Large intestine (tissue), 3 donors: Measurements from ENCODE around the gene PRKCE. TPM values are rescaled to one million over a fixed set of nuclear protein-coding genes. Genes with fewer than 3 reads are reported as not detected.

Source experiments
- DNase-seq, 2 donors: peaks; one replicate each; pipeline versions ENCODE4 v3.0.0 to v3.0.0-alpha.2; 2013
- H3K27ac ChIP-seq: one replicate; pipeline ENCODE4 v1.5.1; 2013; ENCODE audit warnings: low read length
- H3K27me3 ChIP-seq: 2 replicates; pipeline ENCODE4 v1.6.1; 2013; ENCODE audit warnings: low read length; ENCODE audit not compliant: control insufficient read depth, insufficient read depth
- H3K36me3 ChIP-seq: 2 replicates; pipeline ENCODE4 v1.6.1; 2013; ENCODE audit warnings: low read length; ENCODE audit not compliant: control insufficient read depth, insufficient read depth
- H3K4me1 ChIP-seq: one replicate; pipeline ENCODE4 v1.6.1; 2013; ENCODE audit warnings: low read length; ENCODE audit not compliant: control insufficient read depth, insufficient read depth
- H3K4me3 ChIP-seq: one replicate; pipeline ENCODE4 v1.5.1; 2013; ENCODE audit warnings: low read length
- H3K9me3 ChIP-seq: one replicate; pipeline ENCODE4 v1.6.1; 2013; ENCODE audit warnings: mild to moderate bottlenecking, low read depth, low read length, moderate library complexity; ENCODE audit not compliant: control insufficient read depth
- WGBS: methylation state at CpG from one replicate; pipeline ENCODE4 v1.1.5; 2013; ENCODE audit warnings: low lambda C conversion rate; ENCODE audit not compliant: insufficient coverage; 5-methylcytosine and 5-hydroxymethylcytosine counted together
- polyA plus RNA-seq: library from polyadenylated mRNA; unstranded; fragments of 120-200 nt; gene quantifications from one replicate; pipeline ENCODE4 v1.2.1, GENCODE V29; 2013

Gene PRKCE
- polyA plus RNA-seq, 1 donor: 13.0 TPM

DNA sequence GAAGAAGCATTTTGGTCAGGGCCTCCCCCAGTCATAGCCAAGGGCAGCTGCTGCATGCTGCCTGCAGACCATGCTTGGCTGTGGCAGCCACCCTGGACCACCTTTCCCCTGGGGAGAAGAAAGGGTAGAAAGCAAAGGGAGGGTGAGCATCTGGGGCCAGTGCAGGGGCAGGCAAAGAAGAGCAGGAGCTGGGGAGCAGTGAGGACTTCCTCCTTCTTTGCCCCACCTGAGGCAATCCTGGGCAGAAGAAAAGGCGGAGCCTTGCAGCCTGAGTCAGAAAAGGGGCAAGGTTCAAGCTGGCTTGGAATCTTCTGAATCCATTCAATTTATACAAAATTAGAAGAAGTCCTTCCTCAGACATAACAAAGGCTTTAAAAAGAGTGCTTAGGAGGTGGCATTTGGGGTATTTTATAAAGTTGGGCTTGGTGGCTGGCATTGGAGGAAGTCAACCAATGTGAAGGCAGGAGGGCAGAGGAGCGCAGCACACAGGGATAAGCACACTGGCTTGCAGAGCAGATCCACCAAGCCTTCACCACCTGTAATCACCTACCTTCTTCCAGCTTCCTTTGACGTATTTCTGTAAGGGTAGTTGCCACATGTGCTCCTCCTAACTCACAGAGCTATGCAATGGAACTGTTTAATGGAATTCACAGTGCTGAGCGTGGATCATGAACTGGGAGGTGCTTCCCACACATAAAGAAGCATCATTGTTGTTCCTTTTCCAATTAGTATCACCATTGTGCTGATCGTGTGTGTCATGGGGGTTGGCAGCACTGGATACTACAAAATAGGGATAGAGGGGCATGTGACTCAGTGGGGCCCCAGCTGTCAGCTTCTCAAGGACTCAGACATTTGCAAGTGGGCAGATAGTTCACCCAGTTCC is 491.3 kb downstream of the PRKCE start:
- Histone ChIP-seq H3K4me3 (no peak overlapping the region), H3K27me3 (no peaks in the 10 kb centered on the region), H3K9me3 (no peaks in the 10 kb centered on the region), H3K27ac (peak overlapping the region; percentile 55), H3K4me1 (peaks cover 18% of the 10 kb centered on the region), H3K36me3 (peaks cover 10% of the 10 kb centered on the region)
- WGBS: no CpG with 5 or more reads among the region's 5 CpGs
- DNase-seq: peak; percentile 76 to 84

DNA sequence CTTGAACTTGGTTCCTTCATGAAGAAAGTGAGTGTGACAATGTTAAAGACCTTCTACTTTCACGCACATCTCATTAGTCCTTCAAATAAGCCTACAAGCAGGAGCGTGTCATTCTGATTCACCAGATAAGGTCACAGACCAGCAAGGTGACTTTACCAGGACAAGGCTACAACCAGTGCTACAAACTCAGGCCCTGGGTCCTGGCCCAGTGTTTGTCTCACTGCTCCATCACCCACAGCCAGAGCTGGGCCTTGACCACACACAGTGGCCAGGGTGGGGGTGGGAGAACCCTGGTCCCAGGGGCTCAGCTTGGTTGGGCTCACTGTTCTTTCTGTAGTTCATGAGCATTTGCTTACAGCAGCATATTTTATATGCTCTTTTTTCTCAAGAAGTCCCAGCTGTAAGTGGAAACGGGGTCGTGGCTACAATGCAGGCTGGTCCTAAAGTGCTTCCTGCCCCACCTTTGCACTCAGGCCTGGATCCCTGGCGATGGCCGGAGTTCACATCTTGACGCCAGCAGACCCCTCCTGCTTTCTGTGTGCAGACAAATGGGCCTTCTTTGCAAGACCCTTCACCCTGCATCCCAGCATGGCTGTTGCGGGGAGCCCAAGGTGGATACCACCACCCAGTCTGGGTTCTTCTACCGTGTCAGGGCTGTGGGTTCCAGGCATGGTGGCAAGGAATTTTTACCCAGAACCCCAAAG is 492.1 kb downstream of the PRKCE start:
- H3K27ac ChIP-seq: no peak overlapping the region
- no peak overlapping the region for H3K4me3 ChIP-seq
- DNase-seq: no peak
- 100% methylated on average over 1 of the region's 9 CpGs for WGBS
- H3K4me1 ChIP-seq: peaks cover 18% of the 10 kb centered on the region
- H3K9me3 ChIP-seq: no peaks in the 10 kb centered on the region
- peaks cover 12% of the 10 kb centered on the region for H3K36me3 ChIP-seq
- no peaks in the 10 kb centered on the region for H3K27me3 ChIP-seq

GRCh38 chr2:46144133-46144800 is 492.8 kb downstream of the PRKCE start:
- 100% methylated on average over 1 of the region's 6 CpGs for WGBS
- no peaks in the 10 kb centered on the region for H3K9me3 ChIP-seq
- DNase-seq: no peak
- no peaks in the 10 kb centered on the region for H3K27me3 ChIP-seq
- peaks cover 12% of the 10 kb centered on the region for H3K36me3 ChIP-seq
- no peak overlapping the region for H3K4me3 ChIP-seq
- H3K27ac ChIP-seq: no peak overlapping the region
- H3K4me1 ChIP-seq: peaks cover 18% of the 10 kb centered on the region

DNA sequence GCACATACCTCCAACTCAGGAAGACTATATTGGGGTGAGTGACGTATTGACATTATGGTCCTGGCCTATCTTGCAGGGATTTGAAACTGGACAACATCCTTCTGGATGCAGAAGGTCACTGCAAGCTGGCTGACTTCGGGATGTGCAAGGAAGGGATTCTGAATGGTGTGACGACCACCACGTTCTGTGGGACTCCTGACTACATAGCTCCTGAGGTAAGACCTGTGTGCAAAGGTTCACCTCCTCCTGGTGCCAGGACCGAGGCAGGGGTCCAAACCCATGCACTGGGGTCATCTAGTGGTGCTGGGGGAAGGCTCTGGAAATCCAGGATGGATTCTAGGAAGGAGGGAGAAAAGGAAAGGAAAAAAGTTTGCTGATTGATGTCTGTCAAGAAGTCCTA is 493.5 kb downstream of the PRKCE start:
- 80% methylated on average over 1 of the region's 5 CpGs for WGBS
- H3K27me3 ChIP-seq: no peaks in the 10 kb centered on the region

DNA sequence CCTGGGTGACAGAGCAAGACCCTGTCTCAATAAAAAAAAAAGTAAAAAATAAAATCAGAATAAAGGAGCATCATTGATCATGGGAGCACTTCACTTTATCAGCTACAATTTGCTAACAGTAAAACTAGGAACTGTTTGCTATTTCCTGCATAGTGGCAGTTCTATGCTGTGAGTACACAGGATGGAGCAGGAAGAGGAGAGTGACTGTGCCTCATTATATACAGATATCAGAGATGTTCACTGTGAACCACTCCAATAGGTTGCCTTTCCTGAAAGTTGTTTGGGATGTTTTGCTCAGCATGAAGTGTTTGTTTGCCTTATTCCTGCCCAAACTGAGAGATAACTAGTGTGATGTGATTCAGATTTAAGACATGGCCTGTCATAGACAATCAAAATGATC is 494.4 kb downstream of the PRKCE start:
- no peak for DNase-seq
- Histone ChIP-seq H3K36me3 (peaks cover 12% of the 10 kb centered on the region), H3K27ac (no peak overlapping the region), H3K4me3 (no peak overlapping the region), H3K27me3 (no peaks in the 10 kb centered on the region), H3K4me1 (peaks cover 18% of the 10 kb centered on the region), H3K9me3 (no peaks in the 10 kb centered on the region)

More for the DNA sequence above, 493.5 kb downstream of the PRKCE start:
- H3K27ac ChIP-seq: no peak overlapping the region
- no peak for DNase-seq
- no peak overlapping the region for H3K4me3 ChIP-seq
- peaks cover 12% of the 10 kb centered on the region for H3K36me3 ChIP-seq
- no peaks in the 10 kb centered on the region for H3K9me3 ChIP-seq
- H3K4me1 ChIP-seq: peaks cover 18% of the 10 kb centered on the region

DNA sequence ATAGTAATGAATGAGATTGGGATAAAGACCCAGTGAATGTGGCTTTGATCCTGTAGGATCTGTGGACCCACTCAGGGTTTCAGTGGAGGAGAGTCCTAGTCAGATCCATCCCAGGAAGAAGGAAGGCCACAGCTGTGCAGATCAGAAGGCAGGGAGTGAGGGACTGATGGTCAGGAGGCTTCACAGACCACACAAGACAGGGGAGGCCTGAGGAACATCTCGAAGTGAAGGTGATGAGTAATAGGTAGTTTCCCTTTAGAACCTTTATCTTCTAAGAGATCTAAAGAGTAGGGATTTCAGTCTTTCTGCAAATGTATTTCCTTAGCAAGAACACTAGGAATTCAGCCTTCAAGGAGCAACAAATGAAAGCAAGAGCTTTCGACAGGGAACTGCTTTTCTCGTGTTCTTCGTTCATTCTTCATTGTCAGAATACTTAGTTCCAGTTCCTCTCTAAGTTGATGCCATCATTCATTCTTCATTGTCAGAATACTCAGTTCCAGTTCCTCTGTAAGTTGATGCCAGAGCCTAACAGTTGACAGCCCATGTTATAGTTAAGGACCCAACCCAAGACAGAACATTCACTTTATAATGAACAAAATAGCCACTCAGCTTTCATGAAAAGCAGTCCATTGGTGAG is 495.5 kb downstream of the PRKCE start:
- Histone ChIP-seq H3K4me1 (peaks cover 17% of the 10 kb centered on the region), H3K4me3 (no peak overlapping the region), H3K27ac (no peak overlapping the region), H3K27me3 (no peaks in the 10 kb centered on the region), H3K9me3 (no peaks in the 10 kb centered on the region), H3K36me3 (peaks cover 15% of the 10 kb centered on the region)
- no CpG with 5 or more reads among the region's 4 CpGs for WGBS
- DNase-seq: no peak

DNA sequence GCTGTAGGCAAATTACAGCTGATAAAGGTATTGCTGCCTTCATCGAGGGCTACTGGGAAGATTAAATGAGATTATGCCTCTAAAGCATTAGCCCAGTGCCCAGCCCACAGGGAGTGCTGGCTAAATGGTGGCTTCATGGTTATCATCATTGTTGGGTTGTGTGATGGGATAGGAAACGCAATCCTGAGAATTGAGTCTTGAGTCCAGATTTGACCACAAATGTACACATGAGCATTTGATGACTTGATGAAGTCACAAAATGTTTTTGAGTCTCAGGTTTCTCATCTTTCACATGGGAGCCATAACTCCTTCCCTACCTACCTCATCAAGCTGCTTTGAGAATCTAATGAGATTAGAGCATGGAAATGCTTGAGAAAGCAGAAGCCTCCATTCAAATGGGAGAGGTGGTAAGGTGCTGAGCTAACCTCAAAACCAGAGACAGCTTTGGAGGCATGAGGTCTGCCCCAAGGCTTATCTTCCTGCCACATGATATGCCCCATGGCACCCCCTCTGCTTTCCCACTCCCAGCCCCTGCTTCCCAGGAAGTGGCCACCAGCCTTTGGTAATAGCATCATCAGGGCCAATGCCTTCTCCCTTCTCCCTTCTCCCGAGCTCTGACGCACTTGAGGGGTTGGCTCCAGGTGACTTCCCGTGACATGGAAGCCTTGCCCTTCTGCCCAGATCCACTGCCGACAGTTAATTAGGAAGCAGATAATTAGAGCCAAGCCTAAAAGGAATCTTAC is 496.3 kb downstream of the PRKCE start:
- 100% methylated on average over 1 of the region's 6 CpGs for WGBS
- Histone ChIP-seq H3K36me3 (peaks cover 15% of the 10 kb centered on the region), H3K4me3 (no peak overlapping the region), H3K4me1 (peaks cover 10% of the 10 kb centered on the region), H3K9me3 (no peaks in the 10 kb centered on the region), H3K27me3 (no peaks in the 10 kb centered on the region), H3K27ac (no peak overlapping the region)
- no peak for DNase-seq

GRCh38 chr2:46148369-46148736 is 496.9 kb downstream of the PRKCE start:
- no peak overlapping the region for H3K27ac ChIP-seq
- H3K4me3 ChIP-seq: no peak overlapping the region
- WGBS: no CpG with 5 or more reads among the region's 2 CpGs
- H3K36me3 ChIP-seq: peaks cover 15% of the 10 kb centered on the region
- H3K27me3 ChIP-seq: no peaks in the 10 kb centered on the region
- no peak for DNase-seq
- no peaks in the 10 kb centered on the region for H3K9me3 ChIP-seq
- peaks cover 5% of the 10 kb centered on the region for H3K4me1 ChIP-seq

- no peak overlapping the region for H3K4me3 ChIP-seq
- H3K27me3 ChIP-seq: no peaks in the 10 kb centered on the region
- no peak for DNase-seq
- no peaks in the 10 kb centered on the region for H3K4me1 ChIP-seq
- H3K27ac ChIP-seq: no peak overlapping the region
- peaks cover 15% of the 10 kb centered on the region for H3K36me3 ChIP-seq
- H3K9me3 ChIP-seq: no peaks in the 10 kb centered on the region
- WGBS: no CpG with 5 or more reads among the region's 3 CpGs
Measured at GRCh38 chr2:46150445-46150955, 499.0 kb downstream of the PRKCE start.
